NCI-H2029 treated with DMSO at 0.1 percent for 48 hours (cell line): ENCODE measurements around the gene CFAP141.
"Not testable (repeated sequence)": the region's sequence is repeated elsewhere in the genome, so short reads cannot be mapped to it uniquely, and the experiment has no call there.

Experiments
- DNase-seq: peaks from one replicate; lab custom pipeline; 2025; lab: John Stamatoyannopoulos, UW

The CFAP141 gene

GRCh38 chr1:154206196-154206595 lies at the start of gene CFAP141:
CFAP141 (minus strand) TSS chr1:154206333; CDS start chr1:154206307, 26 bp downstream.
- no peak for DNase-seq

GRCh38 chr1:154253671-154254070 lies 47.5 kb upstream of the CFAP141 start:
- no peak for DNase-seq

- DNase-seq: no peak
These were observed 35.7 kb upstream of the CFAP141 start for GRCh38 chr1:154241703-154242351.

GRCh38 chr1:154240294-154240833 lies 34.2 kb upstream of the CFAP141 start:
- DNase-seq: no peak

- DNase-seq: no peak
These were observed 33.4 kb upstream of the CFAP141 start for GRCh38 chr1:154239491-154239890.

GRCh38 chr1:154237880-154238506 lies 31.9 kb upstream of the CFAP141 start:
- DNase-seq: no peak

GRCh38 chr1:154237435-154237834 lies 31.3 kb upstream of the CFAP141 start:
- no peak for DNase-seq

- DNase-seq: no peak
These were observed 30.7 kb upstream of the CFAP141 start for GRCh38 chr1:154236855-154237254.

GRCh38 chr1:154233127-154233526 lies 27.0 kb upstream of the CFAP141 start:
- DNase-seq: not testable (repeated sequence)

GRCh38 chr1:154231112-154231511 lies 25.0 kb upstream of the CFAP141 start:
- not testable (repeated sequence) for DNase-seq

- DNase-seq: no peak
These were observed 19.2 kb upstream of the CFAP141 start for GRCh38 chr1:154225370-154225769.

- DNase-seq: no peak
These were observed 17.5 kb upstream of the CFAP141 start for GRCh38 chr1:154223621-154224020.

- DNase-seq: no peak
These were observed 16.8 kb upstream of the CFAP141 start for GRCh38 chr1:154222918-154223317.

GRCh38 chr1:154222518-154222917 lies 16.4 kb upstream of the CFAP141 start:
- DNase-seq: no peak

GRCh38 chr1:154221278-154222001 lies 15.3 kb upstream of the CFAP141 start:
- DNase-seq: no peak

GRCh38 chr1:154220970-154221277 lies 14.8 kb upstream of the CFAP141 start:
- no peak for DNase-seq

GRCh38 chr1:154220071-154220969 lies 14.2 kb upstream of the CFAP141 start, which contains the start of gene UBAP2L:
UBAP2L (plus strand) TSS chr1:154220955; CDS start chr1:154225124, 4,169 bp downstream.
- DNase-seq: peak; percentile 96

- DNase-seq: no peak
These were observed 13.4 kb upstream of the CFAP141 start for GRCh38 chr1:154219541-154219940.

- DNase-seq: no peak
These were observed 12.4 kb upstream of the CFAP141 start for GRCh38 chr1:154218545-154218944.

- no peak for DNase-seq
These were observed 7.1 kb upstream of the CFAP141 start for GRCh38 chr1:154213274-154213673.

- no peak for DNase-seq
These were observed 6.0 kb upstream of the CFAP141 start for GRCh38 chr1:154212083-154212482.
